HG02588 (cell line): ENCODE measurements around the gene LARP1.
"Not testable (repeated sequence)": the region's sequence is repeated elsewhere in the genome, so short reads cannot be mapped to it uniquely, and the experiment has no call there.

Experiments
- ATAC-seq: cut with Tn5 transposase; IDR thresholded peaks from one replicate; pipeline ENCODE4 v1.9.1; 2021; ENCODE audit warnings: mild to moderate bottlenecking, moderate library complexity; ENCODE audit not compliant: unreplicated experiment

Gene LARP1

GRCh38 chr5:154759868-154760267 lies 4.7 kb downstream of the LARP1 start:
- not testable (repeated sequence) for ATAC-seq

GRCh38 chr5:154761046-154761736 lies 6.0 kb downstream of the LARP1 start:
- ATAC-seq, result peak; percentile 40

- no peak for ATAC-seq
These were observed 7.1 kb downstream of the LARP1 start for GRCh38 chr5:154762261-154762660.

- no peak for ATAC-seq
These were observed 7.5 kb downstream of the LARP1 start for GRCh38 chr5:154762700-154763099.

- no peak for ATAC-seq
These were observed 9.8 kb downstream of the LARP1 start for GRCh38 chr5:154764967-154765366.

GRCh38 chr5:154765396-154765925 lies 10.3 kb downstream of the LARP1 start:
- ATAC-seq, result no peak

- ATAC-seq, result no peak
These were observed 11.5 kb downstream of the LARP1 start for GRCh38 chr5:154766558-154767281.

GRCh38 chr5:154767576-154767975 lies 12.4 kb downstream of the LARP1 start:
- no peak for ATAC-seq

- no peak for ATAC-seq
These were observed 13.0 kb downstream of the LARP1 start for GRCh38 chr5:154768207-154768606.

GRCh38 chr5:154770111-154770510 lies 14.9 kb downstream of the LARP1 start:
- ATAC-seq, result no peak

GRCh38 chr5:154771383-154771901 lies 16.3 kb downstream of the LARP1 start:
- ATAC-seq, result no peak

GRCh38 chr5:154773326-154773725 lies 18.1 kb downstream of the LARP1 start:
- no peak for ATAC-seq

- no peak for ATAC-seq
These were observed 21.0 kb downstream of the LARP1 start for GRCh38 chr5:154776167-154776566.

GRCh38 chr5:154778534-154778933 lies 23.4 kb downstream of the LARP1 start:
- no peak for ATAC-seq

- no peak for ATAC-seq
These were observed 23.9 kb downstream of the LARP1 start for GRCh38 chr5:154779105-154779504.

- no peak for ATAC-seq
These were observed 25.0 kb downstream of the LARP1 start for GRCh38 chr5:154780128-154780527.

- ATAC-seq, result no peak
These were observed 27.1 kb downstream of the LARP1 start for GRCh38 chr5:154782326-154782725.

GRCh38 chr5:154782812-154783592 lies 27.8 kb downstream of the LARP1 start:
- no peak for ATAC-seq

- ATAC-seq, result peak; percentile 43
These were observed 28.7 kb downstream of the LARP1 start for GRCh38 chr5:154783774-154784460.

- no peak for ATAC-seq
These were observed 29.7 kb downstream of the LARP1 start for GRCh38 chr5:154784856-154785255.

- ATAC-seq, result no peak
These were observed 31.2 kb downstream of the LARP1 start for GRCh38 chr5:154786414-154786813.
